K562 (cell line): Measurements from ENCODE around the gene ABHD16A. TPM values are rescaled to one million over a fixed set of nuclear protein-coding genes. Genes with fewer than 3 reads are reported as not detected.

ENCODE experiments used
- BRCA1 ChIP-seq, 2 experiments: fragments of 450-650 bp in 1 of 2; sonication (generic) in 1 of 2; formaldehyde crosslinking in 1 of 2; IDR thresholded peaks; 2 replicates each; pipeline versions ENCODE4 v1.5.0 to v1.6.1; 2017 to 2020; ENCODE audit warnings: mild to moderate bottlenecking in 1 of 2, missing genetic modification reagents in 1 of 2
- CBX5 ChIP-seq: IDR thresholded peaks from 2 replicates; pipeline ENCODE4 v1.6.1; 2014; ENCODE audit warnings: low read depth, borderline replicate concordance
- CCNT2 ChIP-seq: IDR thresholded peaks from 2 replicates; pipeline ENCODE4 v1.6.1; 2011; ENCODE audit warnings: borderline replicate concordance, low read depth, mild to moderate bottlenecking, moderate library complexity, mixed read lengths, low read length; ENCODE audit not compliant: insufficient read length; ENCODE audit errors: extremely low read depth
- HLTF ChIP-seq: fragments of 450-650 bp; IDR thresholded peaks from 2 replicates; pipeline ENCODE4 v1.6.1; 2016
- HMGN3 ChIP-seq: IDR thresholded peaks from 2 replicates; pipeline ENCODE4 v1.6.1; 2011; ENCODE audit warnings: borderline replicate concordance, low read depth, mild to moderate bottlenecking, mixed read lengths, low read length; ENCODE audit not compliant: insufficient read length; ENCODE audit errors: extremely low read depth
- PRMT5 ChIP-seq: sonication (generic); formaldehyde crosslinking; IDR thresholded peaks from 2 replicates; pipeline ENCODE4 v1.5.0; 2020; ENCODE audit warnings: missing genetic modification reagents
- RBM14 ChIP-seq: fragments of 200-400 bp; formaldehyde crosslinking; IDR thresholded peaks from 2 replicates; pipeline ENCODE4 v1.6.1; 2018; ENCODE audit warnings: low read depth, mild to moderate bottlenecking, low read length, moderate library complexity, borderline replicate concordance; ENCODE audit not compliant: insufficient read depth
- SP1 ChIP-seq: sonication (generic); formaldehyde crosslinking; IDR thresholded peaks from 2 replicates; pipeline ENCODE4 v1.8.1; 2022; ENCODE audit warnings: mild to moderate bottlenecking, missing genetic modification reagents
- SRSF7 ChIP-seq: fragments of 200-400 bp; formaldehyde crosslinking; optimal IDR thresholded peaks from 2 replicates; pipeline ENCODE3; 2017; ENCODE audit warnings: mild to moderate bottlenecking, low read depth, low read length
- STAG1 ChIP-seq: sonication (generic); formaldehyde crosslinking; IDR thresholded peaks from 2 replicates; pipeline ENCODE4 v1.5.0; 2020; ENCODE audit warnings: missing genetic modification reagents, borderline replicate concordance
- TARDBP ChIP-seq: fragments of 450-650 bp; IDR thresholded peaks from 2 replicates; pipeline ENCODE4 v1.6.1; 2016
- XRCC5 ChIP-seq: fragments of 200-400 bp; formaldehyde crosslinking; IDR thresholded peaks from 2 replicates; pipeline ENCODE4 v1.6.1; 2017; ENCODE audit warnings: low read depth, mild to moderate bottlenecking, low read length
- ZC3H8 ChIP-seq: fragments of 450-650 bp; IDR thresholded peaks from 2 replicates; pipeline ENCODE4 v1.6.1; 2017
- polyA plus RNA-seq, 8 experiments: library from polyadenylated mRNA; depleted of rRNA in 4 of 8; stranded (reverse) in 5 of 8; unstranded in 3 of 8; fragments of >200 nt; fragmentation: Nextera tagmentation in 2 of 8; fragmentation: Illumina TruSeq in 1 of 8; extraction: Ambion mirVana in 2 of 8; extraction: Trizol in 1 of 8; gene quantifications; 2 replicates each; pipeline versions ENCODE4 v1.2.1 to v1.2.3, GENCODE V29; 2011 to 2014; ENCODE audit warnings: inconsistent platforms in 1 of 8, missing spikeins in 1 of 8
- total RNA-seq, 7 experiments: library from RNA; depleted of rRNA in 6 of 7; stranded (reverse); fragments of >200 nt in 6 of 7; fragmentation: Illumina TruSeq in 2 of 7; extraction: Trizol in 2 of 7; gene quantifications; 2 replicates each; pipeline versions ENCODE4 v1.2.1 to v1.2.3, GENCODE V29; 2011 to 2021; ENCODE audit warnings: low replicate concordance in 1 of 7
- TF ChIP-seq, protein P1 (sequence below): fragments of 250-450 bp; sonication (Bioruptor Pico); IDR thresholded peaks from 2 replicates; pipeline ENCODE4 v1.9.0; 2021; ENCODE audit warnings: mild to moderate bottlenecking, inconsistent platforms
- TF ChIP-seq, protein P2 (sequence below): fragments of 450-650 bp; IDR thresholded peaks from 2 replicates; pipeline ENCODE4 v1.6.1; 2018; ENCODE audit warnings: mild to moderate bottlenecking, low read depth; ENCODE audit not compliant: partially characterized antibody
- TF ChIP-seq, protein P3 (sequence below): fragments of 450-650 bp; IDR thresholded peaks from 2 replicates; pipeline ENCODE4 v1.7.0; 2016; ENCODE audit warnings: borderline replicate concordance
- TF ChIP-seq, protein P4 (sequence below), 2 experiments: fragments of 450-650 bp; IDR thresholded peaks; 2 replicates each; pipeline ENCODE4 v1.6.1; 2016

The ABHD16A gene
- total and polyA plus RNA-seq, 9 of the 15 experiments (the other 6 are each of a cell fraction or from before 2014, with no cell fraction given), result 25.8 to 120 (median 81.6) TPM

DNA sequence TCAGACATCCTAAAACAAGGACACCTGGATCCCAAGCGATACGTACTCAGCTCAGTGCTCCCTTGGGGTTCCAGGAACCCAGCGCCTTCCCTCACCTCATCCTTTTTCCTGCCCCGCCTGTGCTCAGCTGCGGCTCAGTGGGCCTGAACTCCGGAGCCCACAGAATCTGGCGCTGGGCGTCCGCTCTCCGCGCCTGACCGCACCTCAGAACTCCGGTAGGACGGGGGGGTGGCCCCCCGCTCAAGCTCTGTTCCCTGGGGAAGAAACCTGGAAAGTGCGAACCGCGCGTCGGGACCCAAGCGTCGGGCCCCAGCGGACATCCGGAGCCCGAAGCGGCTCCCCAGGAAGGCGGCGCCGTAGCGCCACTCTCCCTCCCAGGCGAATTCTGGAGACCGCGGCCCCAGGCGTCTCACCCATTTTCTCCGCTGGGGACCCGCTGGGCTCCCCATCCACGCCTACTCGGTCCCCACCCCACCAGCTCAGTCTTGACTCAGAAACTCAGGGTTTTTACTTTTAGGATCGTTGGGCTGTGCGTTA is 21.9 kb downstream of the ABHD16A start (continued):
- TF ChIP-seq, protein P1, sequence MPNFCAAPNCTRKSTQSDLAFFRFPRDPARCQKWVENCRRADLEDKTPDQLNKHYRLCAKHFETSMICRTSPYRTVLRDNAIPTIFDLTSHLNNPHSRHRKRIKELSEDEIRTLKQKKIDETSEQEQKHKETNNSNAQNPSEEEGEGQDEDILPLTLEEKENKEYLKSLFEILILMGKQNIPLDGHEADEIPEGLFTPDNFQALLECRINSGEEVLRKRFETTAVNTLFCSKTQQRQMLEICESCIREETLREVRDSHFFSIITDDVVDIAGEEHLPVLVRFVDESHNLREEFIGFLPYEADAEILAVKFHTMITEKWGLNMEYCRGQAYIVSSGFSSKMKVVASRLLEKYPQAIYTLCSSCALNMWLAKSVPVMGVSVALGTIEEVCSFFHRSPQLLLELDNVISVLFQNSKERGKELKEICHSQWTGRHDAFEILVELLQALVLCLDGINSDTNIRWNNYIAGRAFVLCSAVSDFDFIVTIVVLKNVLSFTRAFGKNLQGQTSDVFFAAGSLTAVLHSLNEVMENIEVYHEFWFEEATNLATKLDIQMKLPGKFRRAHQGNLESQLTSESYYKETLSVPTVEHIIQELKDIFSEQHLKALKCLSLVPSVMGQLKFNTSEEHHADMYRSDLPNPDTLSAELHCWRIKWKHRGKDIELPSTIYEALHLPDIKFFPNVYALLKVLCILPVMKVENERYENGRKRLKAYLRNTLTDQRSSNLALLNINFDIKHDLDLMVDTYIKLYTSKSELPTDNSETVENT (CRISPR knock-in tag), result 0 out of 2 replicates have a peak, but pooled peaks have one; percentile 11
- 0 out of 2 replicates have a peak, but pooled peaks have one; percentile 62 for TF ChIP-seq HLTF
- peak; percentile 4; the same call in 1 of the 2 replicates for TF ChIP-seq XRCC5
- TF ChIP-seq, protein P2, sequence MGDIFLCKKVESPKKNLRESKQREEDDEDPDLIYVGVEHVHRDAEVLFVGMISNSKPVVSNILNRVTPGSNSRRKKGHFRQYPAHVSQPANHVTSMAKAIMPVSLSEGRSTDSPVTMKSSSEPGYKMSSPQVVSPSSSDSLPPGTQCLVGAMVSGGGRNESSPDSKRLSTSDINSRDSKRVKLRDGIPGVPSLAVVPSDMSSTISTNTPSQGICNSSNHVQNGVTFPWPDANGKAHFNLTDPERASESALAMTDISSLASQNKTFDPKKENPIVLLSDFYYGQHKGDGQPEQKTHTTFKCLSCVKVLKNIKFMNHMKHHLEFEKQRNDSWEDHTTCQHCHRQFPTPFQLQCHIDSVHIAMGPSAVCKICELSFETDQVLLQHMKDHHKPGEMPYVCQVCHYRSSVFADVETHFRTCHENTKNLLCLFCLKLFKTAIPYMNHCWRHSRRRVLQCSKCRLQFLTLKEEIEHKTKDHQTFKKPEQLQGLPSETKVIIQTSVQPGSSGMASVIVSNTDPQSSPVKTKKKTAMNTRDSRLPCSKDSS, result peak; percentile 23
- no peak for TF ChIP-seq ZC3H8
- TF ChIP-seq, protein P3, sequence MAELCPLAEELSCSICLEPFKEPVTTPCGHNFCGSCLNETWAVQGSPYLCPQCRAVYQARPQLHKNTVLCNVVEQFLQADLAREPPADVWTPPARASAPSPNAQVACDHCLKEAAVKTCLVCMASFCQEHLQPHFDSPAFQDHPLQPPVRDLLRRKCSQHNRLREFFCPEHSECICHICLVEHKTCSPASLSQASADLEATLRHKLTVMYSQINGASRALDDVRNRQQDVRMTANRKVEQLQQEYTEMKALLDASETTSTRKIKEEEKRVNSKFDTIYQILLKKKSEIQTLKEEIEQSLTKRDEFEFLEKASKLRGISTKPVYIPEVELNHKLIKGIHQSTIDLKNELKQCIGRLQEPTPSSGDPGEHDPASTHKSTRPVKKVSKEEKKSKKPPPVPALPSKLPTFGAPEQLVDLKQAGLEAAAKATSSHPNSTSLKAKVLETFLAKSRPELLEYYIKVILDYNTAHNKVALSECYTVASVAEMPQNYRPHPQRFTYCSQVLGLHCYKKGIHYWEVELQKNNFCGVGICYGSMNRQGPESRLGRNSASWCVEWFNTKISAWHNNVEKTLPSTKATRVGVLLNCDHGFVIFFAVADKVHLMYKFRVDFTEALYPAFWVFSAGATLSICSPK, result 0 out of 2 replicates have a peak, but pooled peaks have one; percentile 28
- TF ChIP-seq, protein P4, sequence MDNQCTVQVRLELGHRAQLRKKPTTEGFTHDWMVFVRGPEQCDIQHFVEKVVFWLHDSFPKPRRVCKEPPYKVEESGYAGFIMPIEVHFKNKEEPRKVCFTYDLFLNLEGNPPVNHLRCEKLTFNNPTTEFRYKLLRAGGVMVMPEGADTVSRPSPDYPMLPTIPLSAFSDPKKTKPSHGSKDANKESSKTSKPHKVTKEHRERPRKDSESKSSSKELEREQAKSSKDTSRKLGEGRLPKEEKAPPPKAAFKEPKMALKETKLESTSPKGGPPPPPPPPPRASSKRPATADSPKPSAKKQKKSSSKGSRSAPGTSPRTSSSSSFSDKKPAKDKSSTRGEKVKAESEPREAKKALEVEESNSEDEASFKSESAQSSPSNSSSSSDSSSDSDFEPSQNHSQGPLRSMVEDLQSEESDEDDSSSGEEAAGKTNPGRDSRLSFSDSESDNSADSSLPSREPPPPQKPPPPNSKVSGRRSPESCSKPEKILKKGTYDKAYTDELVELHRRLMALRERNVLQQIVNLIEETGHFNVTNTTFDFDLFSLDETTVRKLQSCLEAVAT (IDR thresholded peaks at IDR 0.05), result peak in 1 of 2 experiments; percentile 38; a peak in 1 of 4 replicates
- TF ChIP-seq SP1 (CRISPR knock-in tag), result peak; percentile 11; the same call in 1 of the 2 replicates
- TF ChIP-seq PRMT5 (CRISPR knock-in tag), result 0 out of 2 replicates have a peak, but pooled peaks have one; percentile 53
- TF ChIP-seq STAG1, result 0 out of 2 replicates have a peak, but pooled peaks have one; percentile 17
- peak; percentile 85; the same call in 1 of the 2 replicates for TF ChIP-seq RBM14
- peak; percentile 26 for TF ChIP-seq HMGN3
- TF ChIP-seq CBX5, result 0 out of 2 replicates have a peak, but pooled peaks have one; percentile 10
- TF ChIP-seq SRSF7, result peak; percentile 80
- 0 out of 2 replicates have a peak, but pooled peaks have one; percentile 13 for TF ChIP-seq TARDBP
- TF ChIP-seq BRCA1 (IDR thresholded peaks at IDR 0.05), result no peak
- 0 out of 2 replicates have a peak, but pooled peaks have one; percentile 43 for TF ChIP-seq BRCA1 (CRISPR knock-in tag; IDR thresholded peaks at IDR 0.05)
- TF ChIP-seq CCNT2, result no peak
